Keratinocyte (primary cell): ENCODE measurements around the gene NR1I3. TPM values are rescaled to one million over a fixed set of nuclear protein-coding genes. Genes with fewer than 3 reads are reported as not detected.

Source experiments
- DNase-seq: peaks from one replicate; pipeline ENCODE4 v3.0.0-alpha.2; 2011; ENCODE audit warnings: low read depth, missing footprints, low spot score
- FAIRE-seq: peaks from 2 replicates; lab custom pipeline; 2011; peaks lifted over from hg19 to GRCh38; lab: Jason Lieb, UNC
- H2AFZ ChIP-seq: 2 replicates; pipeline ENCODE4 v1.6.0; 2012; ENCODE audit warnings: low read length, control low read depth, inconsistent platforms; ENCODE audit not compliant: control insufficient read depth
- H3K27ac ChIP-seq: 2 replicates; pipeline ENCODE4 v1.5.1; 2011; ENCODE audit warnings: low read length; ENCODE audit not compliant: control insufficient read depth, insufficient read depth
- H3K27me3 ChIP-seq: 3 replicates; pipeline ENCODE4 v1.6.0; 2011; ENCODE audit warnings: low read length; ENCODE audit not compliant: control insufficient read depth, insufficient read depth; ENCODE audit errors: extremely low read depth
- H3K36me3 ChIP-seq, 2 experiments: 2 replicates in 1 of 2; 3 replicates in 1 of 2; pipeline ENCODE4 v1.5.1; 2011; ENCODE audit warnings: low read length in 2 of 2, mild to moderate bottlenecking in 1 of 2; ENCODE audit not compliant: control insufficient read depth in 2 of 2, insufficient read depth in 2 of 2; ENCODE audit errors: extremely low read depth in 1 of 2
- H3K4me1 ChIP-seq: 3 replicates; pipeline ENCODE4 v1.5.1; 2011; ENCODE audit warnings: low read length; ENCODE audit not compliant: control insufficient read depth, insufficient read depth; ENCODE audit errors: extremely low read depth
- H3K4me2 ChIP-seq: 3 replicates; pipeline ENCODE4 v1.6.0; 2011; ENCODE audit warnings: low read depth, low read length; ENCODE audit not compliant: control insufficient read depth, insufficient read depth; ENCODE audit errors: extremely low read depth
- H3K4me3 ChIP-seq, 3 experiments: fragments of 200-600 bp in 1 of 3; sonication (generic) in 1 of 3; 2 replicates in 2 of 3; 3 replicates in 1 of 3; pipeline ENCODE4 v1.5.1; 2011 to 2016; ENCODE audit warnings: low read length in 3 of 3, mild to moderate bottlenecking in 3 of 3, control low read depth in 2 of 3, inconsistent platforms in 1 of 3, low read depth in 1 of 3, mixed read lengths in 1 of 3, mixed run types in 1 of 3, moderate library complexity in 1 of 3; ENCODE audit not compliant: control insufficient read depth in 2 of 3, insufficient read depth in 2 of 3; ENCODE audit errors: extremely low read depth in 1 of 3
- H3K79me2 ChIP-seq: 2 replicates; pipeline ENCODE4 v1.6.0; 2012; ENCODE audit warnings: low read length; ENCODE audit not compliant: control insufficient read depth, insufficient read depth
- H3K9ac ChIP-seq: 3 replicates; pipeline ENCODE4 v1.6.0; 2011; ENCODE audit warnings: low read length; ENCODE audit not compliant: control insufficient read depth, insufficient read depth; ENCODE audit errors: extremely low read depth
- H3K9me1 ChIP-seq: 3 replicates; pipeline ENCODE4 v1.6.0; 2011; ENCODE audit warnings: low read length; ENCODE audit not compliant: control insufficient read depth, insufficient read depth; ENCODE audit errors: extremely low read depth
- H3K9me3 ChIP-seq: 2 replicates; pipeline ENCODE4 v1.5.1; 2012; ENCODE audit warnings: low read depth, low read length; ENCODE audit not compliant: control insufficient read depth
- H4K20me1 ChIP-seq: 3 replicates; pipeline ENCODE4 v1.6.0; 2011; ENCODE audit warnings: low read length; ENCODE audit not compliant: control insufficient read depth, insufficient read depth; ENCODE audit errors: extremely low read depth
- EZH2 ChIP-seq: IDR thresholded peaks from one replicate; pipeline ENCODE4 v1.6.1; 2012; ENCODE audit warnings: inconsistent platforms, mild to moderate bottlenecking, low read length, moderate library complexity
- dilution Hi-C: fragments of 300-500 bp; cut with MboI; formaldehyde crosslinking; loops from one replicate; pipeline ENCODE4 v1.7.0; 2020; ENCODE audit warnings: low sequenced_read_pairs; ENCODE audit not compliant: extremely low pct_ligation_motif_present
- polyA plus RNA-seq, 5 experiments: library from polyadenylated mRNA; depleted of rRNA in 3 of 5; stranded (reverse) in 3 of 5; stranded (forward) in 1 of 5; unstranded in 1 of 5; fragments of >200 nt; gene quantifications; 1 replicate in 1 of 5; 2 replicates in 3 of 5; 3 replicates in 1 of 5; pipeline versions ENCODE4 v1.2.1 to v1.2.3, GENCODE V29; 2011 to 2012; ENCODE audit warnings: missing spikeins in 2 of 5, low read depth in 1 of 5, low replicate concordance in 1 of 5
- TF ChIP-seq, protein P1 (sequence below), 3 experiments: IDR thresholded peaks in 1 of 3; conservative IDR thresholded peaks in 1 of 3; optimal IDR thresholded peaks in 1 of 3; 2 replicates in 2 of 3; 3 replicates in 1 of 3; pipeline versions ENCODE3 to v1.5.1; 2011; ENCODE audit warnings: low read length in 3 of 3, mild to moderate bottlenecking in 3 of 3, moderate library complexity in 2 of 3, control low read depth in 1 of 3, inconsistent platforms in 1 of 3; ENCODE audit not compliant: insufficient read depth in 2 of 3; ENCODE audit errors: extremely low read depth in 1 of 3

Gene NR1I3
- polyA plus RNA-seq, 1 donor (not counting 4 experiments of a cell fraction or from before 2014, with no cell fraction given) = not detected

DNA sequence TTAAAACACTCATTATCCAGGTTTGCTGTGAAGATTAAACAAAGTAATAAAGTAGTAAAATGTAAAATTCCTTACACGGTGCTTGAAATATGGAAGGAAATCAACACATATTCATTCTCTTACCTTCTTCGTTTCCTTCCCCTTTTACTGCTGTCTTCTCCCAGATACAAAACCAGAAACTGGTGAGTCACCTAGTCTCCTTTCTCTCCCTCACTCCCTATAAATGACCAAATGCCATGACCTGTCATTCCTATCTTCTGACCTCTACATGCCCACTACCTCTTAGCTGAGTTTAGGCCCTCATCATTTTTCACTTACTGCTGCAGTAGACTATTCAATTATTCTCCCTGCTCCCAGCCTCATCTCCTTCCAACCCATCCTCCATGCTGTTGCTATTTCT lies 4.3 kb upstream of the NR1I3 start:
- H3K4me2 ChIP-seq = no peak overlapping the region
- H3K9me1 ChIP-seq = no peaks in the 10 kb centered on the region
- TF ChIP-seq, protein P1, sequence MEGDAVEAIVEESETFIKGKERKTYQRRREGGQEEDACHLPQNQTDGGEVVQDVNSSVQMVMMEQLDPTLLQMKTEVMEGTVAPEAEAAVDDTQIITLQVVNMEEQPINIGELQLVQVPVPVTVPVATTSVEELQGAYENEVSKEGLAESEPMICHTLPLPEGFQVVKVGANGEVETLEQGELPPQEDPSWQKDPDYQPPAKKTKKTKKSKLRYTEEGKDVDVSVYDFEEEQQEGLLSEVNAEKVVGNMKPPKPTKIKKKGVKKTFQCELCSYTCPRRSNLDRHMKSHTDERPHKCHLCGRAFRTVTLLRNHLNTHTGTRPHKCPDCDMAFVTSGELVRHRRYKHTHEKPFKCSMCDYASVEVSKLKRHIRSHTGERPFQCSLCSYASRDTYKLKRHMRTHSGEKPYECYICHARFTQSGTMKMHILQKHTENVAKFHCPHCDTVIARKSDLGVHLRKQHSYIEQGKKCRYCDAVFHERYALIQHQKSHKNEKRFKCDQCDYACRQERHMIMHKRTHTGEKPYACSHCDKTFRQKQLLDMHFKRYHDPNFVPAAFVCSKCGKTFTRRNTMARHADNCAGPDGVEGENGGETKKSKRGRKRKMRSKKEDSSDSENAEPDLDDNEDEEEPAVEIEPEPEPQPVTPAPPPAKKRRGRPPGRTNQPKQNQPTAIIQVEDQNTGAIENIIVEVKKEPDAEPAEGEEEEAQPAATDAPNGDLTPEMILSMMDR (optimal IDR thresholded peaks at IDR 0.05 in 1 of 3, IDR thresholded peaks at IDR 0.05 in 1 of 3, conservative IDR thresholded peaks at IDR 0.05 in 1 of 3; ENCODE audit: extremely low read depth in 1 of 3, insufficient read depth in 2 of 3, low read length in 3 of 3) = no peak
- H3K79me2 ChIP-seq = no peaks in the 10 kb centered on the region
- FAIRE-seq (no peak), DNase-seq (no peak)
- no peaks in the 10 kb centered on the region for H3K9me3 ChIP-seq
- H3K36me3 ChIP-seq = no peaks in the 10 kb centered on the region
- dilution Hi-C loops = no loop called here
- no peaks in the 10 kb centered on the region for H3K27me3 ChIP-seq
- peaks cover 7% of the 10 kb centered on the region for H3K4me1 ChIP-seq
- H3K4me3 ChIP-seq = no peak overlapping the region
- H3K27ac ChIP-seq = no peak overlapping the region
- H4K20me1 ChIP-seq = no peaks in the 10 kb centered on the region
- no peak overlapping the region for H3K9ac ChIP-seq
- H2AFZ ChIP-seq = no peak overlapping the region

DNA sequence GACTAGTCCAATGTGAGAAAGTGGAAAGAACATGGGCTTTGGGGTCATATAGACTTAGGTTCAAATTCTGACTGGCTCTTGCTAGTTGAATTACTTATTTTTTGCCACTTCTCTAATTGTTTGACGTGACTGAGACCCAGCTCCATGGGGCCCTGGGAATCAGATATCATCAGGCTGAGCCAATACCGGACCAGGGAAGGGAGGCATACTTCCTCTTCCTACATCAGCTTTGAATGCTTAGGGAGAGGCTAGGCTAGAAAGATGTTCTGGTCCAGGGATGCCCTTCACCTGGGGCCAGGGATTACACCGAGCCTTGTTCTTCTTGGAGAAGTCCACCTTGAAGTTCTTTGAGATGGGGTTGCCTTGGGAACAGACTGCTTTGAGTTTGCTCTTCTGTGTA lies 3.7 kb upstream of the NR1I3 start:
- H3K4me2 ChIP-seq = no peak overlapping the region
- H3K9ac ChIP-seq = no peak overlapping the region
- H3K27me3 ChIP-seq = no peaks in the 10 kb centered on the region
- H3K36me3 ChIP-seq = no peaks in the 10 kb centered on the region
- H2AFZ ChIP-seq = no peak overlapping the region
- no peaks in the 10 kb centered on the region for H3K79me2 ChIP-seq
- peaks cover 7% of the 10 kb centered on the region for H3K4me1 ChIP-seq
- no peaks in the 10 kb centered on the region for H4K20me1 ChIP-seq
- H3K9me1 ChIP-seq = no peaks in the 10 kb centered on the region
- dilution Hi-C loops = no loop called here
- no peaks in the 10 kb centered on the region for H3K9me3 ChIP-seq
- FAIRE-seq (no peak), DNase-seq (no peak)
- no peak overlapping the region for H3K4me3 ChIP-seq
- H3K27ac ChIP-seq = no peak overlapping the region
- TF ChIP-seq, protein P1 (optimal IDR thresholded peaks at IDR 0.05 in 1 of 3, IDR thresholded peaks at IDR 0.05 in 1 of 3, conservative IDR thresholded peaks at IDR 0.05 in 1 of 3; ENCODE audit: extremely low read depth in 1 of 3, insufficient read depth in 2 of 3, low read length in 3 of 3) = no peak
- no peak for TF ChIP-seq EZH2
